SK-N-SH (cell line): ENCODE results near the gene TRIM54. TPM values are rescaled to one million over a fixed set of nuclear protein-coding genes. Genes with fewer than 3 reads are reported as not detected.

Source experiments
- CTCF ChIA-PET: fragments of 300-600, 350-600 bp; formaldehyde crosslinking; extraction: SDS; loops from one replicate; lab custom pipeline; 2021; lab: Yijun Ruan, JAX
- POLR2A ChIA-PET: fragments of 350-600 bp; sonication (Branson Sonifier 250); formaldehyde crosslinking; extraction: SDS; loops from one replicate; lab custom pipeline; 2020; ENCODE audit warnings: antibody characterized with exemption, inconsistent platforms; lab: Yijun Ruan, JAX
- DNase-seq: peaks from one replicate; pipeline ENCODE4 v3.0.0; 2012
- H2AFZ ChIP-seq: fragments of 200-600 bp; sonication (generic); 2 replicates; pipeline ENCODE4 v1.8.1; 2016; ENCODE audit warnings: antibody characterized with exemption, mild to moderate bottlenecking, low read depth
- H3F3A ChIP-seq: fragments of 200-600 bp; sonication (generic); replicated peaks from 2 replicates; pipeline ENCODE3; 2016; ENCODE audit warnings: antibody characterized with exemption, mild to moderate bottlenecking; ENCODE audit not compliant: insufficient read depth
- H3K27ac ChIP-seq, 2 experiments: fragments of 200-500 bp in 1 of 2; fragments of 200-600 bp in 1 of 2; sonication (Bioruptor generic) in 1 of 2; sonication (generic), shearing (Covaris generic) in 1 of 2; 2 replicates each; pipeline versions ENCODE4 v1.5.1 to v1.6.1; 2014 to 2016; ENCODE audit warnings: low read depth in 2 of 2, inconsistent platforms in 1 of 2, low read length in 1 of 2, mild to moderate bottlenecking in 1 of 2, mixed read lengths in 1 of 2
- H3K27me3 ChIP-seq: fragments of 200-600 bp; sonication (generic), shearing (Covaris generic); 2 replicates; pipeline ENCODE4 v1.6.1; 2016; ENCODE audit warnings: mixed run types; ENCODE audit not compliant: insufficient read depth
- H3K36me3 ChIP-seq, 2 experiments: fragments of 200-500 bp in 1 of 2; fragments of 200-600 bp in 1 of 2; sonication (Bioruptor generic) in 1 of 2; sonication (generic) in 1 of 2; replicated peaks in 1 of 2; 2 replicates each; pipeline versions ENCODE3 to v1.5.1; 2014 to 2016; ENCODE audit warnings: low read length in 1 of 2, mild to moderate bottlenecking in 1 of 2; ENCODE audit not compliant: insufficient read depth in 2 of 2, control insufficient read depth in 1 of 2
- H3K4me1 ChIP-seq, 2 experiments: fragments of 200-500 bp in 1 of 2; fragments of 200-600 bp in 1 of 2; sonication (Bioruptor generic) in 1 of 2; sonication (generic), shearing (Covaris generic) in 1 of 2; 2 replicates each; pipeline versions ENCODE4 v1.5.1 to v1.6.1; 2014 to 2016; ENCODE audit warnings: low read depth in 1 of 2, low read length in 1 of 2, mixed run types in 1 of 2; ENCODE audit not compliant: insufficient read depth in 2 of 2, control insufficient read depth in 1 of 2
- H3K4me2 ChIP-seq: fragments of 200-600 bp; sonication (generic), shearing (Covaris generic); 2 replicates; pipeline ENCODE4 v1.6.1; 2017; ENCODE audit warnings: mixed run types
- H3K4me3 ChIP-seq, 2 experiments: fragments of 200-500 bp in 1 of 2; fragments of 200-600 bp in 1 of 2; sonication (Bioruptor generic) in 1 of 2; sonication (generic), shearing (Covaris generic) in 1 of 2; 2 replicates each; pipeline versions ENCODE4 v1.5.1 to v1.8.1; 2014 to 2016; ENCODE audit warnings: low read depth in 2 of 2, inconsistent platforms in 1 of 2, low read length in 1 of 2, mild to moderate bottlenecking in 1 of 2, mixed read lengths in 1 of 2, moderate library complexity in 1 of 2
- H3K79me2 ChIP-seq: fragments of 200-600 bp; sonication (generic); 2 replicates; pipeline ENCODE4 v1.8.1; 2017; ENCODE audit warnings: mild to moderate bottlenecking; ENCODE audit not compliant: insufficient read depth
- H3K9ac ChIP-seq: fragments of 200-600 bp; sonication (generic); 2 replicates; pipeline ENCODE4 v1.6.1; 2017; ENCODE audit warnings: mixed run types
- H3K9me2 ChIP-seq: fragments of 200-600 bp; sonication (generic); 2 replicates; pipeline ENCODE4 v1.6.1; 2017; ENCODE audit warnings: mixed run types
- H3K9me3 ChIP-seq: fragments of 200-600 bp; sonication (generic); 2 replicates; pipeline ENCODE4 v1.6.1; 2017; ENCODE audit warnings: mixed run types, mild to moderate bottlenecking, moderate library complexity
- H4K20me1 ChIP-seq: fragments of 200-600 bp; sonication (generic); 2 replicates; pipeline ENCODE4 v1.6.1; 2017; ENCODE audit warnings: mild to moderate bottlenecking, mixed run types; ENCODE audit not compliant: insufficient read depth
- EP300 ChIP-seq, 2 experiments: IDR thresholded peaks; 2 replicates each; pipeline versions ENCODE4 v1.4.0 to v1.6.1; 2012; ENCODE audit warnings: borderline replicate concordance in 1 of 2, low read depth in 1 of 2, low read length in 1 of 2
- FOSL2 ChIP-seq: IDR thresholded peaks from 2 replicates; pipeline ENCODE4 v1.4.0; 2012; ENCODE audit warnings: low read depth, mild to moderate bottlenecking, moderate library complexity, borderline replicate concordance
- FOXM1 ChIP-seq: IDR thresholded peaks from 2 replicates; pipeline ENCODE4 v1.4.0; 2012; ENCODE audit warnings: low read depth, mild to moderate bottlenecking
- GATA2 ChIP-seq: sonication (generic); formaldehyde crosslinking; IDR thresholded peaks from 2 replicates; pipeline ENCODE4 v1.5.0; 2020; ENCODE audit warnings: mild to moderate bottlenecking, missing genetic modification reagents
- JUND ChIP-seq: IDR thresholded peaks from 2 replicates; pipeline ENCODE4 v1.4.0; 2012
- MXI1 ChIP-seq: IDR thresholded peaks from 2 replicates; pipeline ENCODE4 v1.6.1; 2012; ENCODE audit warnings: mild to moderate bottlenecking, low read depth, low read length, improper control_type of control experiment
- NRF1 ChIP-seq: IDR thresholded peaks from 2 replicates; pipeline ENCODE4 v1.6.1; 2012; ENCODE audit warnings: low read depth, mild to moderate bottlenecking, low read length
- RAD21 ChIP-seq: IDR thresholded peaks from 2 replicates; pipeline ENCODE4 v1.6.1; 2012; ENCODE audit warnings: mild to moderate bottlenecking, low read length
- RFX5 ChIP-seq: IDR thresholded peaks from 2 replicates; pipeline ENCODE4 v1.6.1; 2012; ENCODE audit warnings: mild to moderate bottlenecking, improper control_type of control experiment, low read length
- TEAD4 ChIP-seq: IDR thresholded peaks from 2 replicates; pipeline ENCODE4 v1.4.0; 2012; ENCODE audit warnings: mild to moderate bottlenecking, borderline replicate concordance; ENCODE audit not compliant: insufficient read depth
- WGBS: methylation state at CpG from one replicate; pipeline ENCODE4 v1.1.6; 2017; ENCODE audit warnings: low lambda C conversion rate; 5-methylcytosine and 5-hydroxymethylcytosine counted together
- polyA plus RNA-seq, 3 experiments: library from polyadenylated mRNA; depleted of rRNA; stranded (reverse); fragments of >200 nt; gene quantifications; 2 replicates each; pipeline ENCODE4 v1.2.3, GENCODE V29; 2012
- TF ChIP-seq, protein P1 (sequence below): fragments of 150-350 bp; IDR thresholded peaks from 2 replicates; pipeline ENCODE4 v1.6.1; 2016; ENCODE audit warnings: mild to moderate bottlenecking, low read depth, low read length
- TF ChIP-seq, protein P2 (sequence below): IDR thresholded peaks from 2 replicates; pipeline ENCODE4 v1.4.0; 2012; ENCODE audit warnings: low read depth, borderline replicate concordance
- TF ChIP-seq, protein P3 (sequence below): fragments of 150-350 bp; IDR thresholded peaks from 2 replicates; pipeline ENCODE4 v1.6.1; 2017; ENCODE audit warnings: antibody characterized with exemption, low read length, low read depth, borderline replicate concordance
- TF ChIP-seq, protein P4 (sequence below): IDR thresholded peaks from 2 replicates; pipeline ENCODE4; 2012

Gene TRIM54
- polyA plus RNA-seq, 1 of the 3 experiments (the other 2 are of a cell fraction) = 0.28 TPM

DNA sequence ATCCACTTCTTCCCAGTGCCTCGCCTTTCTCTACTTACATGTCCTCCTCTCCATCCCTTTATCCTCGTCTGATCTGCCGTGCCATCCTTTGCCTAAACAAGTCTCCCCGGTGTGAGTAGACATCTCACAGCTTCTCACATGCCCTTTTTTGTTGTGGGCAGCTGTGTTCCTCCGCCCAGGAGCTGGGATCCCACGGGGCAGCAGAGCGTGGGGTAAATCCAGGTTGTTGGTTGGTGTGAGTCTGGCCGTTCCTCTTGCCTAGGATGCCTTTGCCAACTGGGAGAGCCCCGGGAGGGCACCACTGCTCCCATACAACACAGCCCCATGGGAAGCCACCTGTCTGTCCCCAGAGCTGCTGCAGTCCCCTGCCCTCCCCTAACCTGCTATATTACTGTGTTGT lies 41.8 kb upstream of the TRIM54 start:
- Histone ChIP-seq H4K20me1 (no peaks in the 10 kb centered on the region; the same call in 1 of the 2 replicates), H3K79me2 (no peaks in the 10 kb centered on the region), H3K4me2 (no peak overlapping the region), H3K27ac (no peak overlapping the region), H3K4me1 (no peaks in the 10 kb centered on the region; a peak in 1 of 4 replicates), H2AFZ (no peak overlapping the region), H3K27me3 (no peaks in the 10 kb centered on the region), H3K36me3 (peaks cover 42 to 84% of the 10 kb centered on the region in 2 experiments), H3K4me3 (no peak overlapping the region)
- POLR2A ChIA-PET = no interaction called here
- DNase-seq = no peak
- TF ChIP-seq NRF1 (no peak), FOSL2 (no peak), JUND (no peak), RFX5 (no peak), FOXM1 (no peak), MXI1 (no peak), RAD21 (no peak), GATA2 (no peak), EP300 (IDR thresholded peaks at IDR 0.05; ENCODE audit: borderline replicate concordance in 1 of 2, low read depth in 1 of 2, low read length in 1 of 2) (no peak), TEAD4 (no peak)
- TF ChIP-seq, protein P1, sequence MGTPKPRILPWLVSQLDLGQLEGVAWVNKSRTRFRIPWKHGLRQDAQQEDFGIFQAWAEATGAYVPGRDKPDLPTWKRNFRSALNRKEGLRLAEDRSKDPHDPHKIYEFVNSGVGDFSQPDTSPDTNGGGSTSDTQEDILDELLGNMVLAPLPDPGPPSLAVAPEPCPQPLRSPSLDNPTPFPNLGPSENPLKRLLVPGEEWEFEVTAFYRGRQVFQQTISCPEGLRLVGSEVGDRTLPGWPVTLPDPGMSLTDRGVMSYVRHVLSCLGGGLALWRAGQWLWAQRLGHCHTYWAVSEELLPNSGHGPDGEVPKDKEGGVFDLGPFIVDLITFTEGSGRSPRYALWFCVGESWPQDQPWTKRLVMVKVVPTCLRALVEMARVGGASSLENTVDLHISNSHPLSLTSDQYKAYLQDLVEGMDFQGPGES = no peak
- TF ChIP-seq, protein P2, sequence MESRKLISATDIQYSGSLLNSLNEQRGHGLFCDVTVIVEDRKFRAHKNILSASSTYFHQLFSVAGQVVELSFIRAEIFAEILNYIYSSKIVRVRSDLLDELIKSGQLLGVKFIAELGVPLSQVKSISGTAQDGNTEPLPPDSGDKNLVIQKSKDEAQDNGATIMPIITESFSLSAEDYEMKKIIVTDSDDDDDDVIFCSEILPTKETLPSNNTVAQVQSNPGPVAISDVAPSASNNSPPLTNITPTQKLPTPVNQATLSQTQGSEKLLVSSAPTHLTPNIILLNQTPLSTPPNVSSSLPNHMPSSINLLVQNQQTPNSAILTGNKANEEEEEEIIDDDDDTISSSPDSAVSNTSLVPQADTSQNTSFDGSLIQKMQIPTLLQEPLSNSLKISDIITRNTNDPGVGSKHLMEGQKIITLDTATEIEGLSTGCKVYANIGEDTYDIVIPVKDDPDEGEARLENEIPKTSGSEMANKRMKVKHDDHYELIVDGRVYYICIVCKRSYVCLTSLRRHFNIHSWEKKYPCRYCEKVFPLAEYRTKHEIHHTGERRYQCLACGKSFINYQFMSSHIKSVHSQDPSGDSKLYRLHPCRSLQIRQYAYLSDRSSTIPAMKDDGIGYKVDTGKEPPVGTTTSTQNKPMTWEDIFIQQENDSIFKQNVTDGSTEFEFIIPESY = no peak
- TF ChIP-seq, protein P3, sequence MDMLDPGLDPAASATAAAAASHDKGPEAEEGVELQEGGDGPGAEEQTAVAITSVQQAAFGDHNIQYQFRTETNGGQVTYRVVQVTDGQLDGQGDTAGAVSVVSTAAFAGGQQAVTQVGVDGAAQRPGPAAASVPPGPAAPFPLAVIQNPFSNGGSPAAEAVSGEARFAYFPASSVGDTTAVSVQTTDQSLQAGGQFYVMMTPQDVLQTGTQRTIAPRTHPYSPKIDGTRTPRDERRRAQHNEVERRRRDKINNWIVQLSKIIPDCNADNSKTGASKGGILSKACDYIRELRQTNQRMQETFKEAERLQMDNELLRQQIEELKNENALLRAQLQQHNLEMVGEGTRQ = no peak
- TF ChIP-seq, protein P4, sequence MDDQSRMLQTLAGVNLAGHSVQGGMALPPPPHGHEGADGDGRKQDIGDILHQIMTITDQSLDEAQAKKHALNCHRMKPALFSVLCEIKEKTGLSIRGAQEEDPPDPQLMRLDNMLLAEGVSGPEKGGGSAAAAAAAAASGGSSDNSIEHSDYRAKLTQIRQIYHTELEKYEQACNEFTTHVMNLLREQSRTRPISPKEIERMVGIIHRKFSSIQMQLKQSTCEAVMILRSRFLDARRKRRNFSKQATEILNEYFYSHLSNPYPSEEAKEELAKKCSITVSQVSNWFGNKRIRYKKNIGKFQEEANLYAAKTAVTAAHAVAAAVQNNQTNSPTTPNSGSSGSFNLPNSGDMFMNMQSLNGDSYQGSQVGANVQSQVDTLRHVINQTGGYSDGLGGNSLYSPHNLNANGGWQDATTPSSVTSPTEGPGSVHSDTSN = no peak
- TF ChIP-seq, all 33 proteins: peak for 0
- Histone ChIP-seq H3K9ac (no peak overlapping the region), H3K9me3 (no peaks in the 10 kb centered on the region), H3K9me2 (no peaks in the 10 kb centered on the region), H3F3A (peaks cover 3% of the 10 kb centered on the region)
- CTCF ChIA-PET = interaction anchor here (1.0 to 6.8 kb wide), 6 partner anchors 8 to 63 kb away, joined by 3 to 39 read pairs (median 9); partner anchors contain the start of genes SLC30A3 and TRIM54
- WGBS = 98% methylated on average over 9 of the region's 9 CpGs
